ENCODE results near the gene CST2. TPM values are rescaled to one million over a fixed set of nuclear protein-coding genes. Genes with fewer than 3 reads are reported as not detected.
"Not testable (repeated sequence)": the region's sequence is repeated elsewhere in the genome, so short reads cannot be mapped to it uniquely, and the experiment has no call there.

CST2 gene, protein sequence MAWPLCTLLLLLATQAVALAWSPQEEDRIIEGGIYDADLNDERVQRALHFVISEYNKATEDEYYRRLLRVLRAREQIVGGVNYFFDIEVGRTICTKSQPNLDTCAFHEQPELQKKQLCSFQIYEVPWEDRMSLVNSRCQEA
- total RNA-seq, result not detected in 2 replicates

DNA sequence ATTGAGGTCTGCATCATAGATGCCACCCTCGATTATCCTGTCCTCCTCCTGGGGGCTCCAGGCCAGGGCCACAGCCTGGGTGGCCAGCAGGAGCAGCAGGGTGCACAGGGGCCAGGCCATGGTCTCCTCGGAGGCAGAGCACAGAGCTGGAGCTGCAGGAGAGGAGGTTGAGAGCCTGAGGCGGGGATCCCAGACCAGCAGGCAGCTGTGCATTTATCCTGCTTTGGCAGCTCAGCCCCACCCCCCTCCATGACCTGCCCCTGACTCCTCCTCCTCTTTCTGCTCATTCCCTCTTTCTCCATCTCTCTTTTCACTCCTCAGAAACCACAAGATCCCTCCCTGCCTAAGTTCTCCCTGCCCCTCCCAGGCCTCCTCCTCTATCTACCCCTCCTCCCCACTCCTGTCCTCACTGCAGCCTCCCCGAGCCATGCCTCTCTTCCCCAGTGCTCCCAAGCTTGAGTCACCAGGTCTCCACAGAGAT is at the start of gene CST2:
Gene CST2 (minus strand): TSS at position 189 of the 481 bp plus-strand sequence. CDS start 69 bp downstream, at position 120.
- Mint-ChIP-seq H3K27ac (no peak within 1 kb of the TSS), H3K36me3 (ENCODE audit: low read depth) (no peaks in the 10 kb centered on the region), H3K27me3 (peaks cover 2% of the 10 kb centered on the region), H3K4me3 (no peak within 1 kb of the TSS), H3K4me1 (no peaks in the 10 kb centered on the region), H3K9me3 (no peaks in the 10 kb centered on the region)
- DNase-seq, result no peak
- intact Hi-C loops (cut with micrococcal nuclease), result no loop called here

DNA sequence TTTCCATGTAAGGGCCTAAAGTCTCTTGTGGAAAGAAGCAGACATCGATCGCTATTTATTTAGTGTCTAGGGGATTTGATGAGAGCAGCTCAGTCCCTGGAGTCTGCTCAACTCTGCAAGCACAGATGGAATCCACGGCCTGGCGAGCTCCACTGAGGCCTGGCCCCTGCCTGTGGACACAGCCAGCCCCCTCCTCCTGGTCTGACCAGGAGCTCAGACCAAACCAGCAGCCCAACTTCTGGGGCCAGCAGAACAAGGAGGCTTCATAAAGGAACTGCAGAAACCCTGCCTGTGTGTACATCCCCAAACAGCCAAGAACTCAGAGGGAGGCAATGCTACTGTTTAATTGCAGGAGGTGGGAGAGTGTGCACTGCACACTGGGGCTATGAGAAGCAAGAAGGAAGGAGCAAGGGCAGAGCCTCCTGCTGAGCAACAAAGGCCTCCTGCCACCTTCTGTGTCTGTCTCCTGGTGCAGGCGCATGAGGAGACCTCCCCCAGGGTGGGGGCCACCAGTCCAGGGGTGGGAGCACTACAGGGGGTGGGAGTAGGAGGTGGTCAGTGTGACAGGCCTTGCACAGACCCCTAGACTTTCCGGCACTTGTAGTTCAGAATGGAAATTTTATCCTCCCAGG is 49.2 kb upstream of the CST2 start:
- Mint-ChIP-seq H3K36me3 (ENCODE audit: low read depth) (no peaks in the 10 kb centered on the region), H3K4me1 (peaks cover 3% of the 10 kb centered on the region), H3K4me3 (no peak overlapping the region), H3K27ac (no peak overlapping the region), H3K27me3 (no peaks in the 10 kb centered on the region), H3K9me3 (no peaks in the 10 kb centered on the region)
- no peak for DNase-seq
- intact Hi-C loops (cut with micrococcal nuclease), result no loop called here

DNA sequence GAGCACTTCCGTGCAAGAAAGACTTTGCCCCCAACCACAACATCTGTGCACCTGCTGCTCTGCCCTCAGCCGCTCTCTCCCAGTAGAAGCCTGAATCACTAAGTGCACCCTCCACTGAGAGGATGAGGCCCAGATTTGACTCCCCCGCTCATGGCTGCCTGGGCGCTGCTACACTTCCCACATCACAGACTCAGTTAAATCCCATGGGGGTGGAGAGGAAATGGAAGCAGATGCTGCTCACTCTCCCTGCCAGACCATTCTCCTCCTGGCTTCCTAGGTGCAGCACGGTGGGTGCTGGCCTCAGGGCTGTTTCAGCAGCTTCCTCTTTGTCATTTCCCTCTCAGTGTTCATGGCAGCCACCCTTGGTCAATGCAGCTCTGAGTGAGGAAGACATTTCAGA is 48.2 kb upstream of the CST2 start:
- peaks cover under 1% of the 10 kb centered on the region for H3K27me3 Mint-ChIP-seq
- no peaks in the 10 kb centered on the region for H3K36me3 Mint-ChIP-seq (ENCODE audit: low read depth)
- no peak overlapping the region for H3K4me3 Mint-ChIP-seq
- H3K9me3 Mint-ChIP-seq, result no peaks in the 10 kb centered on the region
- intact Hi-C loops (cut with micrococcal nuclease), result no loop called here
- H3K4me1 Mint-ChIP-seq, result peaks cover 3% of the 10 kb centered on the region
- H3K27ac Mint-ChIP-seq, result no peak overlapping the region
- DNase-seq, result peak; percentile 38

DNA sequence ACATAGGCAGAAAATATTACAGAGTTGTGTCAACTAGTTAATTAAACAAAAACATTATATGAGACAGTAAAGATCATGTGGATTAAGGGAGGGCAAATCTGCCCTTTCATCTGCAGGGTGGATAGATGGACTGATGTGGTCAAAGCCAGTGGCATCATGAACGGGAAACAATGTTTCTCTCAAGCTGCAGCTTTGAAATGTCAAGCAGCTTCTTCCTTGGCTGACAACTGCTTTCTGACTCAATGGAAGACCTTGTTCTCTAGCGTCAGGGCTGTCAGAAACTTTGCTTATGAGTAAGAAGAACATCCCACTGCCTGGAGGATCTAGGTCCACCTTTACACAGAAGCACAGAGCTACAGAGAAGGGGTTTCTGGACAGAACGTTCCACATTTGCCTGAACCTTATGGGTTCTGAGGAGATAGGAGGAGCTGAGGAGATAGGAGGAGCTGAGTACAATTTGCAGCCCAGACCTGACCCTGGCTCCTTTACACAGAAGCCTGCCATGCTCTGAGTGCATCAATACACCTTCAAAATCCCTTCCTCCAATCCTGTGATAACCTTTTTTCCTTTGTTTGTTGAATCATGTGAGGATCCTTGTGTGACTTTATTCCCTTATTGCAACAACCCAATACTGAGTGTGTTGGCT is 47.0 kb upstream of the CST2 start:
- Mint-ChIP-seq H3K27me3 (peaks cover 6% of the 10 kb centered on the region), H3K4me3 (no peak overlapping the region), H3K36me3 (ENCODE audit: low read depth) (no peaks in the 10 kb centered on the region), H3K4me1 (peaks cover 3% of the 10 kb centered on the region), H3K27ac (no peak overlapping the region), H3K9me3 (no peaks in the 10 kb centered on the region)
- DNase-seq, result no peak
- intact Hi-C loops (cut with micrococcal nuclease), result no loop called here

DNA sequence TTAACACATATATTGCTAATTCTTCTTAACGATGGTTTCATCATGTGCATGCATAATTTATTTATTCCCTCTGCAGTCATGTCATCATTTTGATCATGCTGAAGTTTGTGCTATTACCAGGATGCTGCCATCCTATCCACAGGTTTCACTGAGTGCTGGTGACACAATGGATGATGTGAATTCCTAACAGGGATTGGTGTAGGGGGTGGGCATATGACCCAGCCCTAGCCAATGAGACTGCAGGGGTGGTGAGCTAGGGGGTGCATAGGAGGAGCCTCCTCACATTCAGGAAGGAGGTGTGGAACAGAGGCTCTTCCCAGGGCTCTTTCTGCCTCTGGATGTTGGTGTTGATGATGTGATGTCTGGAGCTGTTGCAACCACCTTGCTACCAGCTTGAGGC is 45.5 kb upstream of the CST2 start:
- H3K4me3 Mint-ChIP-seq, result no peak overlapping the region
- peaks cover 11% of the 10 kb centered on the region for H3K27me3 Mint-ChIP-seq
- no peak overlapping the region for H3K27ac Mint-ChIP-seq
- H3K4me1 Mint-ChIP-seq, result peaks cover 3% of the 10 kb centered on the region
- no peaks in the 10 kb centered on the region for H3K9me3 Mint-ChIP-seq
- DNase-seq, result no peak
- intact Hi-C loops (cut with micrococcal nuclease), result no loop called here
- no peaks in the 10 kb centered on the region for H3K36me3 Mint-ChIP-seq (ENCODE audit: low read depth)

DNA sequence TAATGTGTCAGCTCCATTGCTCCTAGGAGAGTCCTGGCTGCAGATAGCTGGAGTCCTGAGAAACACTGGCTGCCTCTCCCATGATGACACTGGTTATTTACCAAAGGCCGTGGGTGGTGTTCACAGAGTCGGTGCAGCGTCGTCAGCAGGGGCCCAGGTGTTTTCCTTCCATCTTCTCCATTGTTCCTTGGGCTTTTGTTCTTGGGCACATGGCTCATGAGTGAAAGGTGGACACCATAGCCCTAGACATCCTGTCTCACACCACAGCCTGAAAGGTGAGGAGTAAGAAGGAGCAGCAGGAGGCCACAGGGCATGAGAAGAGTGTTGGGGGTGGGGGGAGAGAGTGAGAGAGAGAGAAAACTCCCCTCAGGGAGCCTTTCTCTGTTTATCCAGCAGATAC is 43.9 kb upstream of the CST2 start:
- Mint-ChIP-seq H3K4me1 (peaks cover 3% of the 10 kb centered on the region), H3K4me3 (no peak overlapping the region), H3K9me3 (no peaks in the 10 kb centered on the region), H3K27me3 (peaks cover 19% of the 10 kb centered on the region), H3K36me3 (ENCODE audit: low read depth) (no peaks in the 10 kb centered on the region), H3K27ac (no peak overlapping the region)
- peak; percentile 37 for DNase-seq
- intact Hi-C loops (cut with micrococcal nuclease), result no loop called here

DNA sequence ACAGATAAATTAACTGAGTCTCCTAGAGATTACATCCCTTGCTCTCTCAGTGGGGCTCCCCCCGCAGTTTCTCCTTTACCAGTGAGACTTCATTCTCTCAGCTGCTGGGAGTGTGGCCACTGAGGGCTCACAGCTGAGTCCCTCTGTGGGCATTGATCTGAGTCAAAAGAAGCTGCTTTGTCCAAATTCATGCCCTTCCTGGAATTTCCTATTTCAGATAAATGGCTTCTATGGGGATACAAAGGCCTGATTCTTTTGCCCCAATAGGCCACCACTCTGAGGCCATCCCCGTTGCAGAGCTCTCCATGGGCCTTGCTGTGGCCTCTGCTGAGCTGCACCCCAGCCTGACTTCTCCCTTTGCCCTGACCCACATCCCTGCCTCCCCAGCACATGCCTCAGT is 43.0 kb upstream of the CST2 start:
- peak; percentile 49 for DNase-seq
- no peaks in the 10 kb centered on the region for H3K4me1 Mint-ChIP-seq

DNA sequence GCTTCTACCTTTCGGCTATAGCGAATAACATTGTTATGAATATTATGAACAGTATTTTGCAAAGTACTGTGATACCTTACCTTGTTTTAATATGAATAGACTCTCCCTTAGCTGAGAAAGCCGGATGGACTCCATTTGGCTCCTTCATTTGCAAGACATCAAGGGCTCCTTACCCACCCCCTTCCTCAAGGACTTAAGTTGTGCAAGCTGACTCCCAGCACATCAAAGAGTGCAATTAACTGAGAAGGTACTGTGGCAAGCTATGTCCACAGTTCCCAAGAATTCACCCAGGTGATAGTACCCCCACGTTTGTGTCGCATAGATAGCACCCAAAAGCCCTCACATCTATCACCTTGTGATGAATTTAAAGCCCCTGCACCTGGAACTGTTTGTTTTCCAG is 41.8 kb upstream of the CST2 start:
- Mint-ChIP-seq H3K36me3 (ENCODE audit: low read depth) (no peaks in the 10 kb centered on the region), H3K4me1 (no peaks in the 10 kb centered on the region), H3K9me3 (no peaks in the 10 kb centered on the region), H3K27me3 (peaks cover 22% of the 10 kb centered on the region), H3K27ac (no peak overlapping the region), H3K4me3 (no peak overlapping the region)
- intact Hi-C loops (cut with micrococcal nuclease), result no loop called here
- DNase-seq, result peak; percentile 33

More for the DNA sequence above, 43.0 kb upstream of the CST2 start:
- Mint-ChIP-seq H3K27me3 (peaks cover 22% of the 10 kb centered on the region), H3K36me3 (ENCODE audit: low read depth) (no peaks in the 10 kb centered on the region), H3K4me3 (no peak overlapping the region), H3K9me3 (no peaks in the 10 kb centered on the region), H3K27ac (no peak overlapping the region)
- intact Hi-C loops (cut with micrococcal nuclease), result no loop called here

DNA sequence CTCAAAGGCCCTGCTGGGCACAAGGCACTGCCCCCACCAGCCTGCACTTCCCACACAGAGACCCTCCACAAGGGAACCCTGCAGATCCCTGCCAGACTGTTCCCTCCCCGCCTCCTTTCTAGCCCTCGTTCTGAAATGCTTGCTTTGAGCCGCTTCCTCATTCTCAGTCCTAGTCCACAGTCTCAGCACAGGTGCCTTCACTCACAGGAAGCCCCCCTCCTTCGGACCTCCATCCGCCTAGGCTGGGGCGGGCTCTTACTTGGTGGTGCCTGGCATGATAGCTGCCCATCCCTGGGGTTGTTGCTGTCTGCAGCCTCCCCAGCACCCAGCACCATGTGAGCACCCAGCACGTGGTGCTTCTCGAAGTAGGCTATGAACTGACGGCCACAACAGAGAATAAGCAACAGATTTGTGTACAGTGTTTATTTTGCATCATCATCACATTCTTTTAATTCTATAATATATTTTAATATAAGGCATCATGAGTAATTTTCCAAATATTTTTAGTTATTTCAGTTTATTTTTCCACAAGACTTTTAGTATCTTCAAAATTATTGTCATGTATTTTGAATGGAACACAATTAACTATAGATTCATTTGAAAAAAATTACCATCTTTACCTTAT is 40.7 kb upstream of the CST2 start:
- Mint-ChIP-seq H3K27me3 (peaks cover 22% of the 10 kb centered on the region), H3K4me1 (no peaks in the 10 kb centered on the region), H3K36me3 (ENCODE audit: low read depth) (no peaks in the 10 kb centered on the region), H3K9me3 (no peaks in the 10 kb centered on the region), H3K27ac (no peak overlapping the region), H3K4me3 (no peak overlapping the region)
- intact Hi-C loops (cut with micrococcal nuclease), result no loop called here
- no peak for DNase-seq

DNA sequence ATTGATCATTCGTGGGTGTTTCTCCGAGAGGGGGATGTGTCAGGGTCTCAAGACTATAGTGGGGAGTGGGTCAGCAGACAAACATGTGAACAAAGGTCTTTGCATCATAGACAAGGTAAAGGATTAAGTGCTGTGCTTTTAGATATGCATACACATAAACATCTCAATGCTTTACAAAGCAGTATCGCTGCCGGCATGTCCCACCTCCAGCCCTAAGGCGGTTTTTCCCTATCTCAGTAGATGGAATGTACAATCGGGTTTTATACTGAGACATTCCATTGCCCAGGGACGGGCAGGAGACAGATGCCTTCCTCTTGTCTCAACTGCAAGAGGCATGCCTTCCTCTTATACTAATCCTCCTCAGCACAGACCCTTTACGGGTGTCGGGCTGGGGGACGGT is 34.2 kb upstream of the CST2 start:
- H3K4me3 Mint-ChIP-seq; H3K36me3 Mint-ChIP-seq (ENCODE audit: low read depth); H3K27me3 Mint-ChIP-seq; H3K4me1 Mint-ChIP-seq; H3K27ac Mint-ChIP-seq; H3K9me3 Mint-ChIP-seq; intact Hi-C loops (cut with micrococcal nuclease); DNase-seq: not testable (repeated sequence)

DNA sequence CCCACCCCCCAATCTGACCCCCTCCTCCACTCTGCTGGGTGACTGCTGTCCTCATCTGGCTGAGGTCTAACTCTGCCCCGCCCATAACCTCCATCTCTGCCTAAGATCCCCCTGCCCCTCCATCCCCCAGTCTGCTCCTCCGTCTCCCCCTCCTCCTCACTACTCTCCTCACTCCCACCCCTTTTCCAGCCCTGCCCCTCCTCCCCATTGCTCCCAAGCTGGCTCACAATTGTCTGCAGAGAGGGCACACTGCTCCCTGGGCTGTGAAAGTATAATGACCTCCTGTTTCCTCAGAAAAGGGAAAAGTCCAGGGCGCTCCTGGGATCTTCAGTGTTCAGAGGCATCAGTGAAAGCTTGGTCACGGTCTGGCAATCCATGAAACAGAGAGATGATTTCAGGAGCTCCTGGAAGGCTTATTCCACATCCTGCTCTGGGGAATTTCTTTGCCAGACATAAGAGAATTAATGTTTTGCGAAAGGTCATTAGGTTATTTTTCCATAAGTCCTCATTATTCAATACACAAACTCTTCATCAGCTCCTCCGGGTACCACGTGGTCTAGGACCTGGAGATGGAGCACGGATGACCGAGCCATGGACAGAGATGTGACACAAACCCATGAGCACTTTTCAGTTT is 31.6 kb upstream of the CST2 start:
- Mint-ChIP-seq H3K36me3 (ENCODE audit: low read depth) (no peaks in the 10 kb centered on the region), H3K27ac (no peak overlapping the region), H3K4me1 (no peaks in the 10 kb centered on the region), H3K27me3 (peaks cover 2% of the 10 kb centered on the region), H3K9me3 (no peaks in the 10 kb centered on the region), H3K4me3 (no peak overlapping the region)
- intact Hi-C loops (cut with micrococcal nuclease), result no loop called here
- no peak for DNase-seq

DNA sequence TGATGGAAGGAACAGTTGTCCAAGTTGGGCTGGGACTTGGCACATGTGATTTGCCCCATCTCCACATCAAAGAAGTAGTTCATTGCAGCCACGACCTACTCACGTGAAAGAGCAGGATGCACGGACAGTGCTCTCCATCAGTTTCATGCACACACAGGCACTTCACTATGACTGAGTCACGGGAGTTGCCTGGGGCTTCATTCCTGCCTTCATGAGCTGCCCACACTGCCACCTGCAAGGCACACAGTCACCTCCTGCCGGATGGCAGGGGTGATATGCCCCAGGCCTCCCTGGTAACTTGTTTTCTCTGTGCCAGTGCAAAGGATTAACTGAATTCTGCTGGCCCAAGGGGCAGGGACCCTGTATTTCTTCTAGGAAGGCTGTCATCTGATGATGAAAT is 30.2 kb upstream of the CST2 start:
- no peak overlapping the region for H3K4me3 Mint-ChIP-seq
- intact Hi-C loops (cut with micrococcal nuclease), result no loop called here
- H3K9me3 Mint-ChIP-seq, result no peaks in the 10 kb centered on the region
- no peaks in the 10 kb centered on the region for H3K4me1 Mint-ChIP-seq
- H3K27me3 Mint-ChIP-seq, result no peaks in the 10 kb centered on the region
- no peaks in the 10 kb centered on the region for H3K36me3 Mint-ChIP-seq (ENCODE audit: low read depth)
- no peak for DNase-seq
- no peak overlapping the region for H3K27ac Mint-ChIP-seq

DNA sequence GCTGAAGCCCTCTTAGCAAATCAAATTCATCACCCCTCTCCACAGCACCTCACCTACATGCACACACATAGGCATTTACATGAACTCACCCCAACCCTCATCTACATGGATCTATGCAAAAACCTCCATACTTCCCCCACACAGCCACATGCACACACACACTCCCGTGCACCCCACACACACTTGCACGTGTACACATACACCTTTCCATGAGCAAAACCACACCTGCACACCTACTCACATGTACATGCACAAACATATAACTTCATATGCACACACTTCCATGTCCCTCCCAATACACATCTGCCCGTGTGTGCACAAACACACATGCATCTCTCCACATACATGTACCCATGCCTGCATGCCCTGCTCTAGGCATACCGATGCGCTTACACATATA is 29.7 kb upstream of the CST2 start:
- no peaks in the 10 kb centered on the region for H3K36me3 Mint-ChIP-seq (ENCODE audit: low read depth)
- no peaks in the 10 kb centered on the region for H3K4me1 Mint-ChIP-seq
- H3K27ac Mint-ChIP-seq, result no peak overlapping the region
- H3K27me3 Mint-ChIP-seq, result no peaks in the 10 kb centered on the region
- intact Hi-C loops (cut with micrococcal nuclease), result no loop called here
- DNase-seq, result no peak
- H3K9me3 Mint-ChIP-seq, result no peaks in the 10 kb centered on the region
- H3K4me3 Mint-ChIP-seq, result no peak overlapping the region

DNA sequence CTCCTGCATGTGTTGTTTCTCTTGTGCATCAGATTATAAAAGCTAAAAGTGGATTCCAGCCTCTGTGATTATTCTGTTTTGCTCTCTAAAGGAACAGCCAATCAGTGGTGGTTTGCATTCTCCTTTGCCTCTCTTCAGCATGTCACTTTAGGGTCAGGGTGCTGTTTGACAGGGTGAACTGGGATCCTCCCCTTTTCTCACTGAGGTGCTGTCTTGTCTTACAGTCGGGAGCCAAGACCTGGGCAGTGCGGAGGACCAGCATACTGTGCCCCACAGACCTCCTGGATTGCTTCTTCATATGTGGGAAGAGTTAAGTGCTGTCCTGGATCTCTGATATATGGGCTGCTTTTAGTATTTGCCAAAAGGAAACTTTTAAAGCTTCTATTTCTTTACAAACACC is 15.2 kb upstream of the CST2 start:
- intact Hi-C loops (cut with micrococcal nuclease), result no loop called here
- H3K4me1 Mint-ChIP-seq, result no peaks in the 10 kb centered on the region

More for the DNA sequence above, 15.2 kb upstream of the CST2 start:
- H3K9me3 Mint-ChIP-seq, result no peaks in the 10 kb centered on the region
- no peaks in the 10 kb centered on the region for H3K36me3 Mint-ChIP-seq (ENCODE audit: low read depth)
- no peak overlapping the region for H3K27ac Mint-ChIP-seq
- peaks cover 13% of the 10 kb centered on the region for H3K27me3 Mint-ChIP-seq
- DNase-seq, result no peak
- H3K4me3 Mint-ChIP-seq, result no peak overlapping the region
